Neural crest cell (in vitro differentiated cells): ENCODE measurements around the gene VIPR1. TPM values are rescaled to one million over a fixed set of nuclear protein-coding genes. Genes with fewer than 3 reads are reported as not detected.

ENCODE experiments used
- DNase-seq: peaks from one replicate; pipeline ENCODE4 v3.0.0; 2021; ENCODE audit warnings: low read depth, mixed read lengths, low spot score
- H3K27ac Mint-ChIP-seq: one replicate; pipeline ENCODE4 v1.8.0; 2021; ENCODE audit warnings: mild to moderate bottlenecking, mixed read lengths; ENCODE audit not compliant: unreplicated experiment
- H3K27me3 Mint-ChIP-seq: 2 replicates; pipeline ENCODE4 v1.8.0; 2021; ENCODE audit warnings: low read depth, mild to moderate bottlenecking, mixed read lengths
- H3K36me3 Mint-ChIP-seq: 2 replicates; pipeline ENCODE4 v1.8.0; 2021; ENCODE audit warnings: low read depth, mild to moderate bottlenecking, mixed read lengths
- H3K4me1 Mint-ChIP-seq: 2 replicates; pipeline ENCODE4 v1.8.0; 2021; ENCODE audit warnings: mixed read lengths
- H3K4me3 Mint-ChIP-seq: one replicate; pipeline ENCODE4 v1.8.0; 2021; ENCODE audit warnings: mild to moderate bottlenecking, mixed read lengths
- H3K9me3 Mint-ChIP-seq: 2 replicates; pipeline ENCODE4 v1.8.0; 2021; ENCODE audit warnings: mixed read lengths
- CTCF ChIP-seq: fragments of 200-600 bp; sonication (generic); conservative IDR thresholded peaks from 2 replicates; pipeline ENCODE4 v1.5.0; 2021; ENCODE audit warnings: antibody characterized with exemption, mild to moderate bottlenecking
- total RNA-seq: library from RNA; stranded (reverse); gene quantifications from 2 replicates; pipeline ENCODE4 v1.2.1, GENCODE V29; 2021

VIPR1 gene
- total RNA-seq, 1 donor from 2014 or later: 0.63 TPM

- no peaks in the 10 kb centered on the region for H3K36me3 Mint-ChIP-seq
- no peak overlapping the region for H3K4me3 Mint-ChIP-seq
- H3K27me3 Mint-ChIP-seq: peaks cover 56% of the 10 kb centered on the region
- DNase-seq: no peak
- no peak overlapping the region for H3K27ac Mint-ChIP-seq
- no peak for TF ChIP-seq CTCF
- H3K9me3 Mint-ChIP-seq: no peaks in the 10 kb centered on the region
- peaks cover under 1% of the 10 kb centered on the region for H3K4me1 Mint-ChIP-seq
Observed at GRCh38 chr3:42495393-42495792, 7.0 kb upstream of the VIPR1 start.

GRCh38 chr3:42497009-42497731 is 5.3 kb upstream of the VIPR1 start:
- H3K27ac Mint-ChIP-seq: no peak overlapping the region
- peaks cover 68% of the 10 kb centered on the region for H3K27me3 Mint-ChIP-seq
- H3K36me3 Mint-ChIP-seq: no peaks in the 10 kb centered on the region
- no peak for DNase-seq
- H3K4me3 Mint-ChIP-seq: no peak overlapping the region
- TF ChIP-seq CTCF: no peak
- no peaks in the 10 kb centered on the region for H3K9me3 Mint-ChIP-seq
- H3K4me1 Mint-ChIP-seq: peaks cover 16% of the 10 kb centered on the region

- Mint-ChIP-seq H3K27ac (no peak overlapping the region), H3K27me3 (peaks cover 73% of the 10 kb centered on the region), H3K4me1 (peaks cover 17% of the 10 kb centered on the region), H3K36me3 (no peaks in the 10 kb centered on the region), H3K9me3 (no peaks in the 10 kb centered on the region), H3K4me3 (no peak overlapping the region)
- no peak for DNase-seq
- TF ChIP-seq CTCF: no peak
Observed at GRCh38 chr3:42498034-42498433, 4.4 kb upstream of the VIPR1 start.

GRCh38 chr3:42498791-42499477 is 3.5 kb upstream of the VIPR1 start:
- H3K27ac Mint-ChIP-seq: no peak overlapping the region
- peaks cover 17% of the 10 kb centered on the region for H3K4me1 Mint-ChIP-seq
- peaks cover 82% of the 10 kb centered on the region for H3K27me3 Mint-ChIP-seq
- DNase-seq: no peak
- H3K36me3 Mint-ChIP-seq: no peaks in the 10 kb centered on the region
- H3K4me3 Mint-ChIP-seq: peak overlapping the region; percentile 12
- H3K9me3 Mint-ChIP-seq: no peaks in the 10 kb centered on the region
- no peak for TF ChIP-seq CTCF

- Mint-ChIP-seq H3K9me3 (no peaks in the 10 kb centered on the region), H3K4me1 (peaks cover 17% of the 10 kb centered on the region), H3K4me3 (peak overlapping the region; percentile 12), H3K36me3 (no peaks in the 10 kb centered on the region), H3K27ac (no peak overlapping the region), H3K27me3 (peaks cover 87% of the 10 kb centered on the region)
- no peak for TF ChIP-seq CTCF
- DNase-seq: no peak
Observed at GRCh38 chr3:42499478-42499871, 3.0 kb upstream of the VIPR1 start.
